GM12873 (cell line): Measurements from ENCODE around the gene AVP.
A peak's percentile ranks its signal among the peaks of the same experiment; 100 is the strongest.

Experiments used
- CTCF ChIP-seq: IDR thresholded peaks from 2 replicates; pipeline ENCODE4 v1.5.1; 2012; ENCODE audit warnings: low read depth, mild to moderate bottlenecking, moderate library complexity, low read length, control low read depth; ENCODE audit not compliant: insufficient read depth; ENCODE audit errors: missing control alignments

AVP gene

DNA sequence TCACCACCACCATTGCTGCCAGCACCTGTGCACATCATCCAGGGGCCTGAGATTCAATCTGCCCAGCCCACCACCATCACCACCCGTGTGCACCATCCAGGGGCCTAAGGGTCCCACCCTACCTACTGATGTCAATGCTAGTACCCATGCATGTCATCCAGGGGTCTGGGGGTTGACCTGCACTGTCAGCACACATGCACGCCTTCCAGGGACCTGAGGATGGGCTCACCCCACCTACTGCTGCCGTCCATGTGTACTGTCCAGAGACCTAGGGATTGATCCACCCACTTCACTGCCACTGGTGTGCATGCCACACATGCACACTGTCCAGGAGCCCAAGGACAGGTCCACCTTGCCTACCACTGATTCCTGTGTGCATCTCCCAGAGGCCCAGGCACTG is 25.0 kb downstream of the AVP start:
- no peak for TF ChIP-seq CTCF

DNA sequence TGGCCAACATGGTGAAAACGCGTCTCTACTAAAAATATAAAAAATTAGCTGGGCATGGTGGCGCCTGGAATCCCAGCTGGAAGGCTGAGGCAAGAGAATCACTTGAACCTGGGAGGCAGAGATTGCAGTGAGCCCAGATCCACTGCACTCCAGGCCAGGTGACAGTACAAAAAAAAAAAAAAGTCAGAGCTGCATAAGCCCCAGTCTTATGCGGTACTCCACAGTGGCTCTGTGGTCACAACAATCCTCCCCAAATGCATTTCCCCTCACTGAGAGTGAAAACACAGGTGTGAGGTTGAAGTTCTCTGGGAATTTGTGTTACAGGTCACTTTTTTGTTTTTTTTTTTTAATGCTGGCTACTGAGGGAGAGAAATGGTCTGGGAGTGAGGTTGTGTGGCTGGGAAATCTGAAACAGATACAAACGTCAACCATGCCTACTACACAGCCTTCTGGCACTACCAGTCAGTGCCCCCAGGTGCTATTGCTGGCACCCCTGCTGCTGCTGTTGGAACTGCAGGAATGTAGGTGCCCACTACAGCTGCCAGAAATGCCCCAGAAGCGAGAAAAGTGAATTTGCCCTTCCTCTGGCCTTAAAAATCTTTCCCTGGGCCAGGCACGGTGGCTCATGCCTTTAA is 33.0 kb downstream of the AVP start:
- peak; percentile 5 for TF ChIP-seq CTCF

- TF ChIP-seq CTCF: no peak
Observed at GRCh38 chr20:3047486-3048419, 36.8 kb downstream of the AVP start.

DNA sequence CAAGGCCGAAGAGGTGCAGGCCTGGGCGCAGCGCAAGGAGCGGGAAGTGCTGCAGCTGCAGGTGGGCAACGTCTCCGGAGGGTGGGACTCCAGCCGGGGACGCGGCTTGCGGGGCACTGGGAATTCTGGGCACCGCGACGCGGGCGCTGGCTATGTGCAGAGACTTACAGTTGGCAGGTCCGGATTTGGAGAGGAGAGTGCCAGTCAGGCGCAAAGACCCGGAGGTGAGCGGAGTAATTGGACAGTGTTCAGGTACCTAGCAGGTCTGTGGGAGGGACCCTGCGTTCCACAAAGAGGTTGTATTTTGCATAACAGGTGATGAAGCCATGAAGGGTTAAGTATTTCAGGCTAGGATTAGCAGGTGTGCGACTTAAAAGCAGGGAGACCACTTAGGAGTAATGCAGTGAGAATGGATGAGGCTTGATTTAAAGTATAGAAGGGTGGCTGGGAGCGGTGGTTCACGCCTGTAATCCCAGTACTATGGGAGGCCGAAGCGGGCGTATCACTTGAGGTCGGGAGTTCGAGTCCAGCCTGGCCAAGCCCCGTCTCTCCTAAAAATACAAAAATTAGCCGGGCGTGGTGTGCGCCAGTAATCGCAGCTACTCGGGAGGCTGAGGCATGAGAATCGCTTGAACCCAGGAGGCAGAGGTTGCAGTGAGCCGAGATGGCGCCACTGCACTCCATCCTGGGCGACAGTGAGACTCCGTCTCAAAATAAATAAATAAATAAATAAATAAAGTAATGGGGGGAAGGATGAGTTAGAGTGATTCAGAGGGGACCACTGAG is 37.7 kb downstream of the AVP start:
- no peak for TF ChIP-seq CTCF

- TF ChIP-seq CTCF: no peak
Observed at GRCh38 chr20:3045816-3046676, 38.5 kb downstream of the AVP start, which contains the start of gene MRPS26. Gene MRPS26 (plus strand): TSS chr20:3046052. CDS start chr20:3046069, 17 bp downstream.

- TF ChIP-seq CTCF: no peak
Observed at GRCh38 chr20:3045042-3045815, 39.3 kb downstream of the AVP start.
